ENCODE data around the gene U2AF1L4. TPM values are rescaled to one million over a fixed set of nuclear protein-coding genes. Genes with fewer than 3 reads are reported as not detected.

Gene U2AF1L4
- total and polyA plus RNA-seq, 2 of the 4 experiments (the other 2 are of a cell fraction), result 6.1 to 15.0 TPM

GRCh38 chr19:35746087-35746462 lies 857 bp upstream of the U2AF1L4 start:
- H3K4ac ChIP-seq (ENCODE audit: low read depth, low read length), result peak overlapping the region; percentile 82; the same call in 1 of the 2 replicates
- peak overlapping the region; percentile 56 for H3K4me3 ChIP-seq (ENCODE audit: insufficient read depth, low read depth, low read length)
- H3K9me1 ChIP-seq (ENCODE audit: insufficient read depth, low read length), result peaks cover 7% of the 10 kb centered on the region; the same call in 1 of the 2 replicates
- no peak for ATAC-seq (ENCODE audit: low read depth)
- H2BK5ac ChIP-seq (ENCODE audit: low read depth, low read length, poor library complexity, severe bottlenecking), result no peak overlapping the region
- H2BK120ac ChIP-seq (ENCODE audit: low read depth, low read length), result no peak overlapping the region
- no peak overlapping the region for H2BK20ac ChIP-seq (ENCODE audit: low read depth, low read length)
- H3K4me1 ChIP-seq (ENCODE audit: control insufficient read depth, insufficient read depth, low read length), result peaks cover 3% of the 10 kb centered on the region; the same call in 1 of the 2 replicates
- no peak overlapping the region; the same call in 1 of the 2 replicates for H3K14ac ChIP-seq (replicated peaks; ENCODE audit: low read depth, low read length)
- no peak for TF ChIP-seq USF2 (IDR thresholded peaks at IDR 0.05; ENCODE audit: low read depth, low read length)
- no peak for TF ChIP-seq CEBPB (IDR thresholded peaks at IDR 0.05; ENCODE audit: low read depth, low read length)
- no peak for TF ChIP-seq MXI1 (IDR thresholded peaks at IDR 0.05; ENCODE audit: borderline replicate concordance, low read depth, low read length)
- CTCF ChIA-PET, result interaction anchor here (1.4 kb wide), 1 partner anchor 185 kb away, joined by 3 read pairs; no protein-coding TSS in a partner anchor
- DNase-seq, result no peak
- peak overlapping the region in 1 of 2 experiments; percentile 87; a peak in 1 of 4 replicates for H4K8ac ChIP-seq (ENCODE audit: low read depth in 2 of 2, low read length in 2 of 2)
- no peak overlapping the region for H3K18ac ChIP-seq (ENCODE audit: low read depth, low read length)
- peak overlapping the region; percentile 78 for H2AK5ac ChIP-seq (ENCODE audit: low read depth, low read length)
- dilution Hi-C loops (cut with HindIII; ENCODE audit: low sequenced_read_pairs, unreplicated experiment), result no loop called here
- H2BK15ac ChIP-seq (ENCODE audit: low read depth, low read length), result no peak overlapping the region
- H3K27ac ChIP-seq (ENCODE audit: insufficient read depth, low read length), result peak overlapping the region; percentile 69
- WGBS, 2 experiments (ENCODE audit: extremely low coverage in 2 of 2, insufficient read length in 1 of 2), result 0% methylated on average over 2 of the region's 4 CpGs; no CpG with 5 or more reads in 1 of the 2 experiments
- H4K91ac ChIP-seq (ENCODE audit: insufficient read depth, low read depth, low read length), result no peak overlapping the region
- H2AFZ ChIP-seq (replicated peaks; ENCODE audit: low read length, poor library complexity), result peak overlapping the region; percentile 86
- BruUV-seq (replicated peaks), result no TSS peak
- H3K27me3 ChIP-seq (ENCODE audit: control insufficient read depth, insufficient read depth, low read length), result no peaks in the 10 kb centered on the region
- H3K9me3 ChIP-seq (ENCODE audit: control insufficient read depth, insufficient read depth, low read length), result no peaks in the 10 kb centered on the region
- H3K56ac ChIP-seq (ENCODE audit: extremely low read depth, insufficient read depth, low read length), result peak overlapping the region; percentile 81; the same call in 1 of the 2 replicates
- H2AK9ac ChIP-seq (replicated peaks; ENCODE audit: low read depth, low read length, poor library complexity), result peak overlapping the region; percentile 98
- intact Hi-C loops (cut with micrococcal nuclease), result no loop called here
- in situ Hi-C loops (cut with MboI; ENCODE audit: low sequenced_read_pairs), result no loop called here
- H4K5ac ChIP-seq (ENCODE audit: low read depth, low read length), result no peak overlapping the region
- no peaks in the 10 kb centered on the region for H4K20me1 ChIP-seq (ENCODE audit: insufficient read depth, low read length)
- H3K23ac ChIP-seq (ENCODE audit: low read depth, low read length), result no peak overlapping the region
- POLR2A ChIA-PET (ENCODE audit: unreplicated experiment), result interaction anchor here (0.6 kb wide), 1 partner anchor 42 kb away, joined by 11 read pairs; no protein-coding TSS in a partner anchor
- H3K36me3 ChIP-seq (ENCODE audit: control insufficient read depth, insufficient read depth, low read length), result no peaks in the 10 kb centered on the region
- H3K4me2 ChIP-seq (ENCODE audit: low read depth, low read length), result peak overlapping the region; percentile 81
- H3K79me1 ChIP-seq (ENCODE audit: low read depth in 1 of 2, low read length in 2 of 2), result peaks cover 5 to 50% of the 10 kb centered on the region in 2 experiments; a peak in 3 of 4 replicates
- peak overlapping the region; percentile 85 for H3K9ac ChIP-seq (ENCODE audit: low read depth, low read length)
